Stimulated activated CD4-positive, alpha-beta T cell treated with anti-CD3 and anti-CD28 coated beads, Interleukin-15, amount 100 ng/mL, for 48 hours (primary cell): Measurements from ENCODE around the gene CCDC97.
"Not testable (repeated sequence)": the region's sequence is repeated elsewhere in the genome, so short reads cannot be mapped to it uniquely, and the experiment has no call there.

ENCODE experiments used
- DNase-seq, 2 donors: peaks; one replicate each; pipeline ENCODE4 v3.0.0-alpha.2; 2020; ENCODE audit warnings: low read depth in 2 of 2

Gene CCDC97

DNA sequence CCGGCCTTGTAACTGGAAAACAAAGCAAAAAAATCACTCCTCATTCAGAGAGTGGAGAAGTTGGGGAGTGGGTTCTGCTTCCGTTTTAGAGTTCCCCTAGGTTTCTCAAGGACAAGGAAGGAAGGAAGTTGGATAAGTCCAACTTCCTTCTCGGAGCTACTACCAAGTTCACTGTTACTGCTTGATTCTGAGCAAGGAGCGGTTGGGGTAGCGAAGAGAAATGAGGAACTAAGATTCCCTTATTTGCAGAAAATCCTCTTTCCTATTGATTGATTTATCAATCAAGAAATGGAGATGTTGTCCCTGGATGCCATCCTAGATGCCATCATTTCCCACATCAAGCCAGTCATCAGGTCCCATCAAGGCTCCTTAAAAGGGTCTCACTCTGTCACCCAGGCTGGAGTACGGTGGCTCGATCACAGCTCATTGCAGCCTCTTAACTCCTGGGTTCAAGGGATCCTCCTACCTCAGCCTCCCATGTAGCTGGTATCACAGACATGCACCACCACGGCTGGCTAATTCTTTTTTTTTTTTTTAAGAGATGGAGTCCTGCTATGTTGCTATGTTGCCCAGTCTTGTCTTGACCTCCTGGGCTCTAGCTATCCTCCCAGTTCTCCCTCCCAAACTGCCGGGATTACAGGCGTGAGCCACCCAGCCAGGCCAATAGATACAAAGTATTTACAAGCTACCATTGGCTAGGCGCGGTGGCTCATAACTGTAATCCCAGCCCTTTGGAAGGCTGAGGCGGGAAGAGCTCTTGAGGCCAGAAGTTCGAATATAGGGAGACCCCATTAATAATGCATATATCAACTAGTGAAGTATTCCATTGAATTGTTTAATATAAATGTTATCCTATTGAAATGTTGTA is 54.8 kb downstream of the CCDC97 start:
- no peak for DNase-seq

DNA sequence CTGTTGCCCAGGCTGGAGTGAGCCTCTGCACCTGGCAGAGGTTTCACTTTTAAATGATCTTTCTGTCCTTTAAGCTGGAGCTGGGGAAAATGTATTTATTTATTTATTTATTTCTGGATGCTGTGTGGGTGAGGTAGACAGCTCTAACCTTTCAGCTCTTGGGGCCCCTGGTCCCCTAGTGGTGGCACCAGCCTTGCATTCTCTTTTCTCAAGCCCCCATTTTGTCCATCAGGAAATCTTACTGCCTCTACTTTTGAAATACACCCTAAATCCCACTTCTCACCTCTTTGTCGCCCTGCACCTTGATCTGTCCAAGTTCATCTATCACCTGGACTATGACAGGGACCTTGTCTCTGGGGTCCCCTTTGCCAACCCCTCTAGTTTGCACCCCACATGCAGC is 56.1 kb downstream of the CCDC97 start:
- no peak for DNase-seq

DNA sequence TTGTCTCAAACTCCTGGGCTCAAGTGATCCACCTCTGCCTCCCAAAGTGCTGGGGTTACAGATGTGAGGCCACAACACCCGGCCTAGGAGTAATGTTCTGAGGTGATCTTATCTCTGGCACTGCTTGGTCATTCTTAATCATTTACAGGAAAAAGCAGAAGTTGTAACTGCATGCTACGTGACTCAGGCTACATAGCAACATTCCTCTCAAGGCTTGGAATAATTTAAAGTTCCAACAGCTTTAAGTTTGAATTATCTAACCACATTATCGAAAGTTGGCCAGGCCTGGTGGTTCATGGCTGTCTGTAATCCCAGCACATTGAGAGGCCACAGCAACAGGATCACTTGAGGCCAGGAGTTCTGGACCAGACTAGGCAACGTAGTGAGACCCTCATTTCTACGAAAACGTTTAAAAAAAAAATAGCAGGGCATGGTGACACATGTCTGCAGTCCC is 57.9 kb downstream of the CCDC97 start:
- no peak for DNase-seq

DNA sequence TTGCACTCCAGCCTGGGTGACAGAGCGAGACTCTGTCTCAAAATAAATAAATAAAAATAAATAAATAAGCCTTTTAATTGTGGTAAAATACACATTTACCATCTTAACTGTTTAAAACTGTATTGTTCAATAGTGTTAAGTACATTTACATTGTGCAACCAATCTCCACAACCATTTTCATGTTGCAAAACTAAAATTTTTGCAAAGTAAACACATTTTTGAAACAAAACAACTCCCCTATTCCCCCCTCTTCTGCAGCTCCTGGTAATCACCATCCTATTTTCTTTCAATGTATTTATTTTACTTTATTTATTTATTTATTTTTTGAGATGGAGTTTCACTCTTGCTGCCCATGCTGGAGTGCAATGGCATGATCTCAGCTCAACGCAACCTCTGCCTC is 59.8 kb downstream of the CCDC97 start:
- DNase-seq, result no peak

DNA sequence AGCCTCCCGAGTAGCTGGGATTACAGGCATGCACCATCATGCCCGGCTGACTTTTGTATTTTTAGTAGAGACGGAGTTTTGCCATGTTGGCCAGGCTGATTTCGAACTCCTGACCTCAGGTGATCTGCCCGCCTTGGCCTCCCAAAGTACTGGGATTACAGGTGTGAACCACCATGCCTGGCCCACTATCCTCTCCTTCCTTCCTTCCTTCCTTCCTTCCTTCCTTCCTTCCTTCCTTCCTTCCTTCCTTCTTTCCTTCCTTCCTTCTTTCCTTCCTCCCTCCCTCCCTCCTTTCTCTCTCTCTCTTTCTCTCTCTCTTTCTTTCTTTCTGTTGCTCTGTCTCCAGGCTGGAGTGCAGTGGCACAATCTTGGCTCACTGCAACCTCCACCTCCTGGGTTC is 61.1 kb downstream of the CCDC97 start:
- DNase-seq, result not testable (repeated sequence)

DNA sequence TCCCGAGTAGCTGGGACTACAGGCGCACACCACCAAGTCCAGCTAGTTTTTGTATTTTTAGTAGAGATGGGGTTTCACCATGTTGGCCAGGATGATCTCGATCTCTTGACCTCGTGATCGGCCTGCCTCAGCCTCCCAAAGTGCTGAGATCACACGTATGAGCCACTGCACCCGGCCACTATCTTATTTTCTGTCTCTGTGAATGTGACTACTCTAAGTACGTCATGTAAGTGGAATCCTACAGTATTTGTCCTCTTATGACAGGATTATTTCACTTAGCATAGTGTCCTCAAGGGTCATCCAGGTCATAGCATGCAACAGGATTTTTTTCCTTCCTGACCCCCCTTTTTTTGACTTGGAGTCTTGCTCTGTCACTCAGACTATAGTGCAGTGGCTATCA is 61.6 kb downstream of the CCDC97 start:
- DNase-seq, result no peak

DNA sequence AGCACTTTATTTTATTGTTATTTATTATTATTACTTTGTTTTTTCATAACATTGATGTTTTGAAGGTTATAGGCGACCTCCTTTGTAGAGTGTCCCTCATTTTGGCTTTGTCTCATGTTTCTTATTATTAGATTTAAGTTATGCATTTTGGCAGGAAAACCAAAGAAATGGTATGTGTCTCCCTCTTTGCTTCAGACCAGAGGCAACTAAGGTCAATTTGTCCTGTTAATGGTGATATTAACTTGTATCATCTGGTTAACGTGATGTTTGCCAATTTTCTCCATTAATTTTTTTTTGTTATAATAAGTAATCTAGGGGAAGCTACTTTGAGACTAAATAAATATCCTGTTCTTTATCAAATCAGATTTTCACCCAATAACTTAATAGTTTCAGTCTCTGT is 62.5 kb downstream of the CCDC97 start:
- DNase-seq, result no peak

DNA sequence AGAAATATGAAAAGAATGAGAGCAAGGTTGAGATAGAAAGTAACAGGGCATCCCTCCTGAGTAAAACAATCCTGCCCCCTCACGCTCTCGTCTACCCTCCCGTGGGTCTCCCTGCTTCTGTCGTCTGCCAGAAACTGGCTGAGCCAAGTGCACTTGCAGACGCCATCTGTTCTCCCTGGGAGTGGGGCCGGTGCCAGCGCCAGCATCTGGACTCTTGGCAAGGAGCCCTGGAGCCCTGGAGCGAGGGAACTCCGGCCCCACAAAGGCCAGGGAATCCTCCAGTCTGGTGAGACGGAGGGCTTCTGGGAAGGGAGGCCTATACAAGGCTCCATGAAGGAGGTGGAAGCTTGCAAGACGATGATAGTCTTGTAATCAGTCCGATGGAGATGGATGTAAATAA is 64.0 kb downstream of the CCDC97 start:
- DNase-seq, result no peak
